HEK293 (cell line): ENCODE measurements around the gene PACSIN2.
A peak's percentile ranks its signal among the peaks of the same experiment; 100 is the strongest.

Source experiments
- HIC1 ChIP-seq: fragments of 450-650 bp; formaldehyde crosslinking; IDR thresholded peaks from 2 replicates; pipeline ENCODE4 v1.5.1; 2016; ENCODE audit warnings: missing biosample characterization, missing genetic modification characterization
- KLF9 ChIP-seq: fragments of 450-650 bp; formaldehyde crosslinking; IDR thresholded peaks from 2 replicates; pipeline ENCODE4 v1.5.1; 2016; ENCODE audit warnings: missing biosample characterization, missing genetic modification characterization, low read depth
- PBX3 ChIP-seq: sonication (generic); formaldehyde crosslinking; IDR thresholded peaks from 2 replicates; pipeline ENCODE4 v1.8.1; 2022; ENCODE audit warnings: mild to moderate bottlenecking, moderate library complexity, missing genetic modification reagents
- REPIN1 ChIP-seq: fragments of 450-650 bp; formaldehyde crosslinking; IDR thresholded peaks from 2 replicates; pipeline ENCODE4 v1.5.1; 2017; ENCODE audit warnings: missing biosample characterization, missing genetic modification characterization, low read depth
- SP7 ChIP-seq: fragments of 450-650 bp; formaldehyde crosslinking; IDR thresholded peaks from 2 replicates; pipeline ENCODE4 v1.5.1; 2016; ENCODE audit warnings: missing biosample characterization, missing genetic modification characterization
- ZBTB49 ChIP-seq: fragments of 450-650 bp; formaldehyde crosslinking; IDR thresholded peaks from 2 replicates; pipeline ENCODE4 v1.5.1; 2016; ENCODE audit warnings: missing biosample characterization, missing genetic modification characterization, low read depth
- ZFP37 ChIP-seq: fragments of 450-650 bp; formaldehyde crosslinking; IDR thresholded peaks from 2 replicates; pipeline ENCODE4 v1.5.1; 2016; ENCODE audit warnings: missing biosample characterization, missing genetic modification characterization
- ZNF184 ChIP-seq: fragments of 450-650 bp; IDR thresholded peaks from 2 replicates; pipeline ENCODE4 v1.5.1; 2018; ENCODE audit warnings: missing biosample characterization, mild to moderate bottlenecking, missing genetic modification characterization
- ZNF211 ChIP-seq: fragments of 450-650 bp; formaldehyde crosslinking; IDR thresholded peaks from 2 replicates; pipeline ENCODE4 v1.5.1; 2016; ENCODE audit warnings: low read depth, missing biosample characterization, missing genetic modification characterization
- ZNF223 ChIP-seq: fragments of 450-650 bp; formaldehyde crosslinking; IDR thresholded peaks from 2 replicates; pipeline ENCODE4 v1.5.1; 2016; ENCODE audit warnings: missing biosample characterization, missing genetic modification characterization
- ZNF23 ChIP-seq: fragments of 450-650 bp; formaldehyde crosslinking; IDR thresholded peaks from 2 replicates; pipeline ENCODE4 v1.5.1; 2016; ENCODE audit warnings: missing biosample characterization, missing genetic modification characterization, borderline replicate concordance
- ZNF239 ChIP-seq: fragments of 450-650 bp; formaldehyde crosslinking; IDR thresholded peaks from 2 replicates; pipeline ENCODE4 v1.5.1; 2016; ENCODE audit warnings: missing biosample characterization, missing genetic modification characterization
- ZNF248 ChIP-seq: fragments of 450-650 bp; formaldehyde crosslinking; IDR thresholded peaks from 2 replicates; pipeline ENCODE4 v1.5.1; 2017; ENCODE audit warnings: missing biosample characterization, missing genetic modification characterization
- ZNF292 ChIP-seq: fragments of 450-650 bp; formaldehyde crosslinking; IDR thresholded peaks from 2 replicates; pipeline ENCODE4 v1.5.1; 2016; ENCODE audit warnings: low read depth, missing biosample characterization, missing genetic modification characterization, borderline replicate concordance
- ZNF37A ChIP-seq: fragments of 450-650 bp; IDR thresholded peaks from 2 replicates; pipeline ENCODE4 v1.5.1; 2018; ENCODE audit warnings: missing biosample characterization, missing genetic modification characterization
- ZNF544 ChIP-seq: fragments of 450-650 bp; formaldehyde crosslinking; IDR thresholded peaks from 2 replicates; pipeline ENCODE4 v1.5.0; 2017; ENCODE audit warnings: missing biosample characterization, missing genetic modification characterization
- ZNF558 ChIP-seq: fragments of 450-650 bp; formaldehyde crosslinking; IDR thresholded peaks from 2 replicates; pipeline ENCODE4 v1.5.1; 2016; ENCODE audit warnings: missing biosample characterization, missing genetic modification characterization
- ZNF621 ChIP-seq: fragments of 450-650 bp; formaldehyde crosslinking; IDR thresholded peaks from 2 replicates; pipeline ENCODE4 v1.5.1; 2017; ENCODE audit warnings: missing biosample characterization, missing genetic modification characterization
- ZNF660 ChIP-seq: fragments of 450-650 bp; IDR thresholded peaks from 2 replicates; pipeline ENCODE4 v1.5.1; 2018; ENCODE audit warnings: missing biosample characterization, mild to moderate bottlenecking, missing genetic modification characterization
- ZNF707 ChIP-seq: fragments of 450-650 bp; formaldehyde crosslinking; IDR thresholded peaks from 2 replicates; pipeline ENCODE4 v1.5.1; 2016; ENCODE audit warnings: missing biosample characterization, missing genetic modification characterization
- ZNF747 ChIP-seq: fragments of 450-650 bp; formaldehyde crosslinking; IDR thresholded peaks from 2 replicates; pipeline ENCODE4 v1.5.1; 2016; ENCODE audit warnings: missing biosample characterization, missing genetic modification characterization
- ZSCAN23 ChIP-seq: fragments of 450-650 bp; formaldehyde crosslinking; IDR thresholded peaks from 2 replicates; pipeline ENCODE4 v1.5.1; 2016; ENCODE audit warnings: missing biosample characterization, missing genetic modification characterization
- ZSCAN5A ChIP-seq: fragments of 450-650 bp; formaldehyde crosslinking; IDR thresholded peaks from 2 replicates; pipeline ENCODE4 v1.5.1; 2016; ENCODE audit warnings: missing biosample characterization, missing genetic modification characterization
- TF ChIP-seq, protein P1 (sequence below): fragments of 450-650 bp; formaldehyde crosslinking; IDR thresholded peaks from 2 replicates; pipeline ENCODE4 v1.5.1; 2016; ENCODE audit warnings: missing biosample characterization, missing genetic modification characterization
- TF ChIP-seq, protein P2 (sequence below): fragments of 450-650 bp; formaldehyde crosslinking; IDR thresholded peaks from 2 replicates; pipeline ENCODE4 v1.5.1; 2016; ENCODE audit warnings: missing biosample characterization, missing genetic modification characterization, borderline replicate concordance
- TF ChIP-seq, protein P3 (sequence below): fragments of 450-650 bp; formaldehyde crosslinking; IDR thresholded peaks from 2 replicates; pipeline ENCODE4 v1.5.1; 2016; ENCODE audit warnings: missing biosample characterization, missing genetic modification characterization

The PACSIN2 gene

GRCh38 chr22:42856865-42857704 is 157.9 kb downstream of the PACSIN2 start, which contains the start of gene ARFGAP3 (continued):
- TF ChIP-seq, protein P1, sequence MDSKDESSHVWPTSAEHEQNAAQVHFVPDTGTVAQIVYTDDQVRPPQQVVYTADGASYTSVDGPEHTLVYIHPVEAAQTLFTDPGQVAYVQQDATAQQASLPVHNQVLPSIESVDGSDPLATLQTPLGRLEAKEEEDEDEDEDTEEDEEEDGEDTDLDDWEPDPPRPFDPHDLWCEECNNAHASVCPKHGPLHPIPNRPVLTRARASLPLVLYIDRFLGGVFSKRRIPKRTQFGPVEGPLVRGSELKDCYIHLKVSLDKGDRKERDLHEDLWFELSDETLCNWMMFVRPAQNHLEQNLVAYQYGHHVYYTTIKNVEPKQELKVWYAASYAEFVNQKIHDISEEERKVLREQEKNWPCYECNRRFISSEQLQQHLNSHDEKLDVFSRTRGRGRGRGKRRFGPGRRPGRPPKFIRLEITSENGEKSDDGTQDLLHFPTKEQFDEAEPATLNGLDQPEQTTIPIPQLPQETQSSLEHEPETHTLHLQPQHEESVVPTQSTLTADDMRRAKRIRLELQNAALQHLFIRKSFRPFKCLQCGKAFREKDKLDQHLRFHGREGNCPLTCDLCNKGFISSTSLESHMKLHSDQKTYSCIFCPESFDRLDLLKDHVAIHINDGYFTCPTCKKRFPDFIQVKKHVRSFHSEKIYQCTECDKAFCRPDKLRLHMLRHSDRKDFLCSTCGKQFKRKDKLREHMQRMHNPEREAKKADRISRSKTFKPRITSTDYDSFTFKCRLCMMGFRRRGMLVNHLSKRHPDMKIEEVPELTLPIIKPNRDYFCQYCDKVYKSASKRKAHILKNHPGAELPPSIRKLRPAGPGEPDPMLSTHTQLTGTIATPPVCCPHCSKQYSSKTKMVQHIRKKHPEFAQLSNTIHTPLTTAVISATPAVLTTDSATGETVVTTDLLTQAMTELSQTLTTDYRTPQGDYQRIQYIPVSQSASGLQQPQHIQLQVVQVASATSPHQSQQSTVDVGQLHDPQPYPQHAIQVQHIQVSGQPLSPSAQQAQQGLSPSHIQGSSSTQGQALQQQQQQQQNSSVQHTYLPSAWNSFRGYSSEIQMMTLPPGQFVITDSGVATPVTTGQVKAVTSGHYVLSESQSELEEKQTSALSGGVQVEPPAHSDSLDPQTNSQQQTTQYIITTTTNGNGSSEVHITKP (tag by site-specific recombination) = no peak; the same call in 1 of the 2 replicates
- TF ChIP-seq, protein P2, sequence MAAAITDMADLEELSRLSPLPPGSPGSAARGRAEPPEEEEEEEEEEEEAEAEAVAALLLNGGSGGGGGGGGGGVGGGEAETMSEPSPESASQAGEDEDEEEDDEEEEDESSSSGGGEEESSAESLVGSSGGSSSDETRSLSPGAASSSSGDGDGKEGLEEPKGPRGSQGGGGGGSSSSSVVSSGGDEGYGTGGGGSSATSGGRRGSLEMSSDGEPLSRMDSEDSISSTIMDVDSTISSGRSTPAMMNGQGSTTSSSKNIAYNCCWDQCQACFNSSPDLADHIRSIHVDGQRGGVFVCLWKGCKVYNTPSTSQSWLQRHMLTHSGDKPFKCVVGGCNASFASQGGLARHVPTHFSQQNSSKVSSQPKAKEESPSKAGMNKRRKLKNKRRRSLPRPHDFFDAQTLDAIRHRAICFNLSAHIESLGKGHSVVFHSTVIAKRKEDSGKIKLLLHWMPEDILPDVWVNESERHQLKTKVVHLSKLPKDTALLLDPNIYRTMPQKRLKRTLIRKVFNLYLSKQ (tag by site-specific recombination) = no peak
- TF ChIP-seq ZBTB49 (tag by site-specific recombination) (no peak), ZSCAN5A (tag by site-specific recombination) (peak; percentile 88; the same call in 1 of the 2 replicates), HIC1 (tag by site-specific recombination) (no peak), REPIN1 (tag by site-specific recombination) (no peak), ZNF23 (tag by site-specific recombination) (no peak), ZNF239 (tag by site-specific recombination) (no peak), SP7 (tag by site-specific recombination) (0 out of 2 replicates have a peak, but pooled peaks have one; percentile 49), ZNF211 (tag by site-specific recombination) (no peak), ZNF558 (tag by site-specific recombination) (no peak), ZNF660 (peak; percentile 58; the same call in 1 of the 2 replicates), ZNF747 (tag by site-specific recombination) (no peak), PBX3 (peak; percentile 56; the same call in 1 of the 2 replicates), ZNF292 (no peak), ZNF248 (no peak), ZSCAN23 (tag by site-specific recombination) (no peak), ZNF707 (tag by site-specific recombination) (no peak), ZNF544 (tag by site-specific recombination) (no peak), ZNF37A (tag by site-specific recombination) (no peak), ZFP37 (no peak), ZNF223 (tag by site-specific recombination) (0 out of 2 replicates have a peak, but pooled peaks have one; percentile 22), ZNF184 (tag by site-specific recombination) (no peak), ZNF621 (tag by site-specific recombination) (no peak), KLF9 (tag by site-specific recombination) (peak; percentile 78)
- TF ChIP-seq, protein P3, sequence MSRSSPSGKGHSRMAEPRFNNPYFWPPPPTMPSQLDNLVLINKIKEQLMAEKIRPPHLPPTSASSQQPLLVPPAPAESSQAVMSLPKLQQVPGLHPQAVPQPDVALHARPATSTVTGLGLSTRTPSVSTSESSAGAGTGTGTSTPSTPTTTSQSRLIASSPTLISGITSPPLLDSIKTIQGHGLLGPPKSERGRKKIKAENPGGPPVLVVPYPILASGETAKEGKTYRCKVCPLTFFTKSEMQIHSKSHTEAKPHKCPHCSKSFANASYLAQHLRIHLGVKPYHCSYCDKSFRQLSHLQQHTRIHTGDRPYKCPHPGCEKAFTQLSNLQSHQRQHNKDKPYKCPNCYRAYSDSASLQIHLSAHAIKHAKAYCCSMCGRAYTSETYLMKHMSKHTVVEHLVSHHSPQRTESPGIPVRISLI (tag by site-specific recombination) = peak; percentile 79
